ENCODE results near the gene STK32B.

- TF ChIP-seq CTCF (IDR thresholded peaks at IDR 0.05) = no peak
- TF ChIP-seq POLR2A (IDR thresholded peaks at IDR 0.05) = no peak
These were observed 384.5 kb downstream of the STK32B start for GRCh38 chr4:5435823-5436222.

Data from lower leg skin (tissue), 3 donors.